ENCODE measurements around the gene CCNE1.
"Not testable (repeated sequence)": the region's sequence is repeated elsewhere in the genome, so short reads cannot be mapped to it uniquely, and the experiment has no call there.

CCNE1 gene

GRCh38 chr19:29781386-29782259 lies 30.2 kb upstream of the CCNE1 start:
- no peak overlapping the region for H3K27ac Mint-ChIP-seq
- H3K9me3 Mint-ChIP-seq (ENCODE audit: low read depth), result no peaks in the 10 kb centered on the region
- no peaks in the 10 kb centered on the region for H3K4me1 Mint-ChIP-seq (ENCODE audit: low read depth)
- no peaks in the 10 kb centered on the region for H3K36me3 Mint-ChIP-seq
- no peaks in the 10 kb centered on the region for H3K27me3 Mint-ChIP-seq
- H3K4me3 Mint-ChIP-seq, result no peak overlapping the region

- Mint-ChIP-seq H3K9me3 (ENCODE audit: low read depth) (no peaks in the 10 kb centered on the region), H3K4me3 (no peak overlapping the region), H3K27ac (no peak overlapping the region), H3K36me3 (no peaks in the 10 kb centered on the region), H3K4me1 (ENCODE audit: low read depth) (no peaks in the 10 kb centered on the region), H3K27me3 (no peaks in the 10 kb centered on the region)
Measured at GRCh38 chr19:29782260-29782580, 29.6 kb upstream of the CCNE1 start.

- H3K27me3 Mint-ChIP-seq, result no peaks in the 10 kb centered on the region
- no peaks in the 10 kb centered on the region for H3K9me3 Mint-ChIP-seq (ENCODE audit: low read depth)
- H3K4me1 Mint-ChIP-seq (ENCODE audit: low read depth), result no peaks in the 10 kb centered on the region
- H3K27ac Mint-ChIP-seq, result no peak overlapping the region
- no peak overlapping the region for H3K4me3 Mint-ChIP-seq
- H3K36me3 Mint-ChIP-seq, result no peaks in the 10 kb centered on the region
Measured at GRCh38 chr19:29783627-29784190, 28.1 kb upstream of the CCNE1 start.

- no peak overlapping the region for H3K4me3 Mint-ChIP-seq
- H3K9me3 Mint-ChIP-seq (ENCODE audit: low read depth), result no peaks in the 10 kb centered on the region
- no peaks in the 10 kb centered on the region for H3K4me1 Mint-ChIP-seq (ENCODE audit: low read depth)
- no peaks in the 10 kb centered on the region for H3K36me3 Mint-ChIP-seq
- no peaks in the 10 kb centered on the region for H3K27me3 Mint-ChIP-seq
- H3K27ac Mint-ChIP-seq, result no peak overlapping the region
Measured at GRCh38 chr19:29784598-29785223, 27.1 kb upstream of the CCNE1 start.

- Mint-ChIP-seq H3K4me1 (ENCODE audit: low read depth) (no peaks in the 10 kb centered on the region), H3K27me3 (no peaks in the 10 kb centered on the region), H3K27ac (no peak overlapping the region), H3K36me3 (no peaks in the 10 kb centered on the region), H3K4me3 (no peak overlapping the region), H3K9me3 (ENCODE audit: low read depth) (no peaks in the 10 kb centered on the region)
Measured at GRCh38 chr19:29785360-29785759, 26.4 kb upstream of the CCNE1 start.

GRCh38 chr19:29785955-29786589 lies 25.7 kb upstream of the CCNE1 start:
- Mint-ChIP-seq H3K9me3 (ENCODE audit: low read depth) (no peaks in the 10 kb centered on the region), H3K27me3 (no peaks in the 10 kb centered on the region), H3K4me3 (no peak overlapping the region), H3K27ac (no peak overlapping the region), H3K36me3 (no peaks in the 10 kb centered on the region), H3K4me1 (ENCODE audit: low read depth) (no peaks in the 10 kb centered on the region)

- H3K27ac Mint-ChIP-seq, result no peak overlapping the region
Measured at GRCh38 chr19:29787281-29787680, 24.5 kb upstream of the CCNE1 start.

GRCh38 chr19:29789007-29789406 lies 22.8 kb upstream of the CCNE1 start:
- H3K27me3 Mint-ChIP-seq, result no peaks in the 10 kb centered on the region
- H3K4me1 Mint-ChIP-seq (ENCODE audit: low read depth), result no peaks in the 10 kb centered on the region
- no peak overlapping the region for H3K4me3 Mint-ChIP-seq
- peaks cover 2% of the 10 kb centered on the region for H3K36me3 Mint-ChIP-seq
- H3K9me3 Mint-ChIP-seq (ENCODE audit: low read depth), result no peaks in the 10 kb centered on the region
- H3K27ac Mint-ChIP-seq, result no peak overlapping the region

More at GRCh38 chr19:29787281-29787680, 24.5 kb upstream of the CCNE1 start:
- Mint-ChIP-seq H3K36me3 (no peaks in the 10 kb centered on the region), H3K27me3 (no peaks in the 10 kb centered on the region), H3K4me3 (no peak overlapping the region), H3K9me3 (ENCODE audit: low read depth) (no peaks in the 10 kb centered on the region), H3K4me1 (ENCODE audit: low read depth) (no peaks in the 10 kb centered on the region)

GRCh38 chr19:29793116-29793727 lies 18.6 kb upstream of the CCNE1 start:
- H3K4me1 Mint-ChIP-seq (ENCODE audit: low read depth), result peaks cover 2% of the 10 kb centered on the region
- H3K9me3 Mint-ChIP-seq (ENCODE audit: low read depth), result no peaks in the 10 kb centered on the region
- H3K27ac Mint-ChIP-seq, result no peak overlapping the region
- no peak overlapping the region for H3K4me3 Mint-ChIP-seq
- H3K36me3 Mint-ChIP-seq, result peaks cover 2% of the 10 kb centered on the region
- no peaks in the 10 kb centered on the region for H3K27me3 Mint-ChIP-seq

- not testable (repeated sequence) for H3K4me1 Mint-ChIP-seq (ENCODE audit: low read depth); H3K4me3 Mint-ChIP-seq; H3K36me3 Mint-ChIP-seq; H3K9me3 Mint-ChIP-seq (ENCODE audit: low read depth); H3K27ac Mint-ChIP-seq; H3K27me3 Mint-ChIP-seq
Measured at GRCh38 chr19:29794490-29794889, 17.3 kb upstream of the CCNE1 start.

GRCh38 chr19:29795461-29796172 lies 16.2 kb upstream of the CCNE1 start:
- H3K27ac Mint-ChIP-seq, result no peak overlapping the region
- H3K9me3 Mint-ChIP-seq (ENCODE audit: low read depth), result no peaks in the 10 kb centered on the region
- H3K27me3 Mint-ChIP-seq, result no peaks in the 10 kb centered on the region
- peaks cover 2% of the 10 kb centered on the region for H3K4me1 Mint-ChIP-seq (ENCODE audit: low read depth)
- H3K4me3 Mint-ChIP-seq, result no peak overlapping the region
- peaks cover 2% of the 10 kb centered on the region for H3K36me3 Mint-ChIP-seq

- H3K27ac Mint-ChIP-seq, result no peak overlapping the region
- no peak overlapping the region for H3K4me3 Mint-ChIP-seq
- peaks cover 2% of the 10 kb centered on the region for H3K36me3 Mint-ChIP-seq
- no peaks in the 10 kb centered on the region for H3K27me3 Mint-ChIP-seq
- H3K9me3 Mint-ChIP-seq (ENCODE audit: low read depth), result no peaks in the 10 kb centered on the region
- H3K4me1 Mint-ChIP-seq (ENCODE audit: low read depth), result peaks cover 2% of the 10 kb centered on the region
Measured at GRCh38 chr19:29796173-29796573, 15.6 kb upstream of the CCNE1 start.

GRCh38 chr19:29798774-29799497 lies 12.9 kb upstream of the CCNE1 start:
- Mint-ChIP-seq H3K27ac (no peak overlapping the region), H3K27me3 (no peaks in the 10 kb centered on the region), H3K9me3 (ENCODE audit: low read depth) (no peaks in the 10 kb centered on the region), H3K4me3 (no peak overlapping the region), H3K36me3 (no peaks in the 10 kb centered on the region), H3K4me1 (ENCODE audit: low read depth) (peaks cover 2% of the 10 kb centered on the region)
